SK-N-SH (cell line): Measurements from ENCODE around the gene TIMM10B. TPM values are rescaled to one million over a fixed set of nuclear protein-coding genes. Genes with fewer than 3 reads are reported as not detected.

ENCODE experiments used
- CTCF ChIA-PET: fragments of 300-600, 350-600 bp; formaldehyde crosslinking; extraction: SDS; loops from one replicate; lab custom pipeline; 2021; lab: Yijun Ruan, JAX
- POLR2A ChIA-PET: fragments of 350-600 bp; sonication (Branson Sonifier 250); formaldehyde crosslinking; extraction: SDS; loops from one replicate; lab custom pipeline; 2020; ENCODE audit warnings: antibody characterized with exemption, inconsistent platforms; lab: Yijun Ruan, JAX
- DNase-seq: peaks from one replicate; pipeline ENCODE4 v3.0.0; 2012
- H2AFZ ChIP-seq: fragments of 200-600 bp; sonication (generic); 2 replicates; pipeline ENCODE4 v1.8.1; 2016; ENCODE audit warnings: antibody characterized with exemption, mild to moderate bottlenecking, low read depth
- H3F3A ChIP-seq: fragments of 200-600 bp; sonication (generic); replicated peaks from 2 replicates; pipeline ENCODE3; 2016; ENCODE audit warnings: antibody characterized with exemption, mild to moderate bottlenecking; ENCODE audit not compliant: insufficient read depth
- H3K27ac ChIP-seq, 2 experiments: fragments of 200-500 bp in 1 of 2; fragments of 200-600 bp in 1 of 2; sonication (Bioruptor generic) in 1 of 2; sonication (generic), shearing (Covaris generic) in 1 of 2; 2 replicates each; pipeline versions ENCODE4 v1.5.1 to v1.6.1; 2014 to 2016; ENCODE audit warnings: low read depth in 2 of 2, inconsistent platforms in 1 of 2, low read length in 1 of 2, mild to moderate bottlenecking in 1 of 2, mixed read lengths in 1 of 2
- H3K27me3 ChIP-seq: fragments of 200-600 bp; sonication (generic), shearing (Covaris generic); 2 replicates; pipeline ENCODE4 v1.6.1; 2016; ENCODE audit warnings: mixed run types; ENCODE audit not compliant: insufficient read depth
- H3K36me3 ChIP-seq, 2 experiments: fragments of 200-500 bp in 1 of 2; fragments of 200-600 bp in 1 of 2; sonication (Bioruptor generic) in 1 of 2; sonication (generic) in 1 of 2; replicated peaks in 1 of 2; 2 replicates each; pipeline versions ENCODE3 to v1.5.1; 2014 to 2016; ENCODE audit warnings: low read length in 1 of 2, mild to moderate bottlenecking in 1 of 2; ENCODE audit not compliant: insufficient read depth in 2 of 2, control insufficient read depth in 1 of 2
- H3K4me1 ChIP-seq, 2 experiments: fragments of 200-500 bp in 1 of 2; fragments of 200-600 bp in 1 of 2; sonication (Bioruptor generic) in 1 of 2; sonication (generic), shearing (Covaris generic) in 1 of 2; 2 replicates each; pipeline versions ENCODE4 v1.5.1 to v1.6.1; 2014 to 2016; ENCODE audit warnings: low read depth in 1 of 2, low read length in 1 of 2, mixed run types in 1 of 2; ENCODE audit not compliant: insufficient read depth in 2 of 2, control insufficient read depth in 1 of 2
- H3K4me2 ChIP-seq: fragments of 200-600 bp; sonication (generic), shearing (Covaris generic); 2 replicates; pipeline ENCODE4 v1.6.1; 2017; ENCODE audit warnings: mixed run types
- H3K4me3 ChIP-seq, 2 experiments: fragments of 200-500 bp in 1 of 2; fragments of 200-600 bp in 1 of 2; sonication (Bioruptor generic) in 1 of 2; sonication (generic), shearing (Covaris generic) in 1 of 2; 2 replicates each; pipeline versions ENCODE4 v1.5.1 to v1.8.1; 2014 to 2016; ENCODE audit warnings: low read depth in 2 of 2, inconsistent platforms in 1 of 2, low read length in 1 of 2, mild to moderate bottlenecking in 1 of 2, mixed read lengths in 1 of 2, moderate library complexity in 1 of 2
- H3K79me2 ChIP-seq: fragments of 200-600 bp; sonication (generic); 2 replicates; pipeline ENCODE4 v1.8.1; 2017; ENCODE audit warnings: mild to moderate bottlenecking; ENCODE audit not compliant: insufficient read depth
- H3K9ac ChIP-seq: fragments of 200-600 bp; sonication (generic); 2 replicates; pipeline ENCODE4 v1.6.1; 2017; ENCODE audit warnings: mixed run types
- H3K9me2 ChIP-seq: fragments of 200-600 bp; sonication (generic); 2 replicates; pipeline ENCODE4 v1.6.1; 2017; ENCODE audit warnings: mixed run types
- H3K9me3 ChIP-seq: fragments of 200-600 bp; sonication (generic); 2 replicates; pipeline ENCODE4 v1.6.1; 2017; ENCODE audit warnings: mixed run types, mild to moderate bottlenecking, moderate library complexity
- H4K20me1 ChIP-seq: fragments of 200-600 bp; sonication (generic); 2 replicates; pipeline ENCODE4 v1.6.1; 2017; ENCODE audit warnings: mild to moderate bottlenecking, mixed run types; ENCODE audit not compliant: insufficient read depth
- EP300 ChIP-seq, 2 experiments: IDR thresholded peaks; 2 replicates each; pipeline versions ENCODE4 v1.4.0 to v1.6.1; 2012; ENCODE audit warnings: borderline replicate concordance in 1 of 2, low read depth in 1 of 2, low read length in 1 of 2
- EZH2phosphoT487 ChIP-seq: fragments of 200-600 bp; sonication (generic); IDR thresholded peaks from 2 replicates; pipeline ENCODE4 v1.6.1; 2017; ENCODE audit warnings: low read depth, mixed run types, mild to moderate bottlenecking, antibody characterized with exemption, moderate library complexity, borderline replicate concordance
- FOXM1 ChIP-seq: IDR thresholded peaks from 2 replicates; pipeline ENCODE4 v1.4.0; 2012; ENCODE audit warnings: low read depth, mild to moderate bottlenecking
- MXI1 ChIP-seq: IDR thresholded peaks from 2 replicates; pipeline ENCODE4 v1.6.1; 2012; ENCODE audit warnings: mild to moderate bottlenecking, low read depth, low read length, improper control_type of control experiment
- PBX3 ChIP-seq: IDR thresholded peaks from 2 replicates; pipeline ENCODE4; 2012
- RFX5 ChIP-seq: IDR thresholded peaks from 2 replicates; pipeline ENCODE4 v1.6.1; 2012; ENCODE audit warnings: mild to moderate bottlenecking, improper control_type of control experiment, low read length
- SIN3A ChIP-seq: IDR thresholded peaks from 2 replicates; pipeline ENCODE4 v1.6.1; 2012; ENCODE audit warnings: low read depth, mild to moderate bottlenecking, low read length, moderate library complexity, borderline replicate concordance
- USF1 ChIP-seq: IDR thresholded peaks from 2 replicates; pipeline ENCODE4 v1.4.0; 2012; ENCODE audit warnings: low read depth, borderline replicate concordance
- YY1 ChIP-seq: IDR thresholded peaks from 2 replicates; pipeline ENCODE4 v1.4.0; 2012; ENCODE audit warnings: low read depth, mild to moderate bottlenecking
- WGBS: methylation state at CpG from one replicate; pipeline ENCODE4 v1.1.6; 2017; ENCODE audit warnings: low lambda C conversion rate; 5-methylcytosine and 5-hydroxymethylcytosine counted together
- polyA plus RNA-seq, 3 experiments: library from polyadenylated mRNA; depleted of rRNA; stranded (reverse); fragments of >200 nt; gene quantifications; 2 replicates each; pipeline ENCODE4 v1.2.3, GENCODE V29; 2012
- TF ChIP-seq, protein P1 (sequence below): fragments of 200-600 bp; sonication (generic); IDR thresholded peaks from 2 replicates; pipeline ENCODE4 v1.6.1; 2017; ENCODE audit warnings: antibody characterized with exemption, mild to moderate bottlenecking, moderate library complexity
- TF ChIP-seq, protein P2 (sequence below): IDR thresholded peaks from 2 replicates; pipeline ENCODE4 v1.4.0; 2012; ENCODE audit warnings: low read depth

The TIMM10B gene
- polyA plus RNA-seq, 1 of the 3 experiments (the other 2 are of a cell fraction) = 26.2 TPM

DNA sequence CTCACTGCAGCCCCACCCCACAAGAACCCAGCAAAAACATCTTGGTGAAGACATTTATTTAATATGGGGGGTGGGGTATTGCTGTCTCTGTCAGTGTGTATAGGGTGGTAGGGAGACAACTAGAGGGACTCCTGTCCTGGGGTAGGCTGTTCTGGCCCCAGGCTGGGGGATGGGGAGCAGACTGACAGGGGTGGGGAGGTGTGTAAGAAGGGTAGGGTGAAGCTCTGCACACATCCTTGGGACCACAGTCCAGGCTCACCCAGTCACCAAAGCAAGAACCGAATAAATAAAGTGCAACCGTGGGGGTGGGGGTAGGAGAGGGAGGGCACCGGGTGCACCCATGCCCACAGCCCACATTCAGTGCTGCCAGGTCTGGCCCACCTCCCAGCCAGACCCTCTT, 32.7 kb upstream of the TIMM10B start (continued):
- no peak for TF ChIP-seq FOXM1
- TF ChIP-seq MXI1 = no peak

- no peak overlapping the region for H3K27ac ChIP-seq
- POLR2A ChIA-PET = no interaction called here
- 87% methylated on average over 3 of the region's 3 CpGs for WGBS
- no peaks in the 10 kb centered on the region for H3K9me3 ChIP-seq
- no peak overlapping the region for H3K4me2 ChIP-seq
- H3K36me3 ChIP-seq = peaks cover 15 to 86% of the 10 kb centered on the region in 2 experiments
- CTCF ChIA-PET = interaction anchor here (0.6 to 6.2 kb wide), 6 partner anchors 8 to 1061 kb away, joined by 3 to 51 read pairs (median 8); partner anchors contain the start of gene PPFIBP2
- TF ChIP-seq RFX5 = no peak
- no peak for TF ChIP-seq SIN3A
- TF ChIP-seq EP300 (IDR thresholded peaks at IDR 0.05; ENCODE audit: borderline replicate concordance in 1 of 2, low read depth in 1 of 2, low read length in 1 of 2) = no peak
- TF ChIP-seq, protein P1, sequence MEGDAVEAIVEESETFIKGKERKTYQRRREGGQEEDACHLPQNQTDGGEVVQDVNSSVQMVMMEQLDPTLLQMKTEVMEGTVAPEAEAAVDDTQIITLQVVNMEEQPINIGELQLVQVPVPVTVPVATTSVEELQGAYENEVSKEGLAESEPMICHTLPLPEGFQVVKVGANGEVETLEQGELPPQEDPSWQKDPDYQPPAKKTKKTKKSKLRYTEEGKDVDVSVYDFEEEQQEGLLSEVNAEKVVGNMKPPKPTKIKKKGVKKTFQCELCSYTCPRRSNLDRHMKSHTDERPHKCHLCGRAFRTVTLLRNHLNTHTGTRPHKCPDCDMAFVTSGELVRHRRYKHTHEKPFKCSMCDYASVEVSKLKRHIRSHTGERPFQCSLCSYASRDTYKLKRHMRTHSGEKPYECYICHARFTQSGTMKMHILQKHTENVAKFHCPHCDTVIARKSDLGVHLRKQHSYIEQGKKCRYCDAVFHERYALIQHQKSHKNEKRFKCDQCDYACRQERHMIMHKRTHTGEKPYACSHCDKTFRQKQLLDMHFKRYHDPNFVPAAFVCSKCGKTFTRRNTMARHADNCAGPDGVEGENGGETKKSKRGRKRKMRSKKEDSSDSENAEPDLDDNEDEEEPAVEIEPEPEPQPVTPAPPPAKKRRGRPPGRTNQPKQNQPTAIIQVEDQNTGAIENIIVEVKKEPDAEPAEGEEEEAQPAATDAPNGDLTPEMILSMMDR = no peak
- no peak for TF ChIP-seq MXI1
- no peak for TF ChIP-seq FOXM1
- TF ChIP-seq PBX3 = no peak
- TF ChIP-seq, protein P2, sequence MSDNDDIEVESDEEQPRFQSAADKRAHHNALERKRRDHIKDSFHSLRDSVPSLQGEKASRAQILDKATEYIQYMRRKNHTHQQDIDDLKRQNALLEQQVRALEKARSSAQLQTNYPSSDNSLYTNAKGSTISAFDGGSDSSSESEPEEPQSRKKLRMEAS = no peak
- no peak for TF ChIP-seq EZH2phosphoT487
- TF ChIP-seq YY1 = no peak
- TF ChIP-seq USF1 = no peak
- TF ChIP-seq, all 33 proteins: peak for 0
- H3K4me3 ChIP-seq = no peak overlapping the region
- H3K9ac ChIP-seq = no peak overlapping the region
- no peak for DNase-seq
- no peaks in the 10 kb centered on the region for H3K27me3 ChIP-seq
- no peaks in the 10 kb centered on the region for H3K4me1 ChIP-seq
- no peaks in the 10 kb centered on the region for H3K79me2 ChIP-seq
- no peak overlapping the region for H2AFZ ChIP-seq
- H4K20me1 ChIP-seq = no peaks in the 10 kb centered on the region
- H3F3A ChIP-seq = no peaks in the 10 kb centered on the region
- no peaks in the 10 kb centered on the region for H3K9me2 ChIP-seq
Measured at GRCh38 chr11:6452219-6452618, 29.1 kb upstream of the TIMM10B start.
